Mucosa of descending colon (tissue), 3 donors: Measurements from ENCODE around the gene KMT5B. TPM values are rescaled to one million over a fixed set of nuclear protein-coding genes. Genes with fewer than 3 reads are reported as not detected.

ENCODE experiments used
- ATAC-seq: fragments of 200-7000 bp; cut with Tn5 transposase; one replicate; pipeline ENCODE4 v1.9.1; 2020; ENCODE audit warnings: mild to moderate bottlenecking, moderate library complexity
- DNase-seq, 3 donors: peaks; one replicate each; pipeline ENCODE4 v3.0.0-alpha.2; 2020
- H3K36me3 ChIP-seq: fragments of 200-600 bp; one replicate; pipeline ENCODE4 v1.8.0; 2021; ENCODE audit warnings: low read depth, mild to moderate bottlenecking
- H3K4me1 ChIP-seq: fragments of 200-600 bp; one replicate; pipeline ENCODE4 v1.8.0; 2021; ENCODE audit warnings: low read depth, mild to moderate bottlenecking
- H3K4me3 ChIP-seq: fragments of 200-600 bp; one replicate; pipeline ENCODE4 v1.8.0; 2021; ENCODE audit warnings: mild to moderate bottlenecking
- H3K9me3 ChIP-seq: fragments of 200-600 bp; one replicate; pipeline ENCODE4 v1.8.0; 2021; ENCODE audit warnings: mild to moderate bottlenecking
- intact Hi-C, 2 donors: fragments of 100-400 bp; cut with DNase I in 1 of 2; cut with micrococcal nuclease in 1 of 2; formaldehyde crosslinking; loops; one replicate each; pipeline versions ENCODE4 v1.11.0 to v1.11.1; 2022; cut with DNase I, micrococcal nuclease
- total RNA-seq, 3 donors: library from RNA; stranded (reverse); fragmentation: NEBNext Ultra II Directional in 2 of 3; extraction: Animal tissue kit (Norgen Biotek cat#: 25700) in 2 of 3; gene quantifications; one replicate each; pipeline versions ENCODE4 v1.2.1 to v1.2.4, GENCODE V29; 2021 to 2023
- TF ChIP-seq, protein P1 (sequence below): fragments of 200-600 bp; IDR thresholded peaks from one replicate; pipeline ENCODE4 v1.8.0; 2022; ENCODE audit warnings: antibody characterized with exemption, mild to moderate bottlenecking
- donor health status: DM: no; HTN: no; CAD: no; lungs with moderate emphysema.
- donor health status: DM: no; HTN: no; CAD: no.
- donor health status: DM: no; HTN: yes; CAD: no.

The KMT5B gene
- total RNA-seq, 3 donors from 2014 or later: 56.4 to 71.3 (median 65.1) TPM

DNA sequence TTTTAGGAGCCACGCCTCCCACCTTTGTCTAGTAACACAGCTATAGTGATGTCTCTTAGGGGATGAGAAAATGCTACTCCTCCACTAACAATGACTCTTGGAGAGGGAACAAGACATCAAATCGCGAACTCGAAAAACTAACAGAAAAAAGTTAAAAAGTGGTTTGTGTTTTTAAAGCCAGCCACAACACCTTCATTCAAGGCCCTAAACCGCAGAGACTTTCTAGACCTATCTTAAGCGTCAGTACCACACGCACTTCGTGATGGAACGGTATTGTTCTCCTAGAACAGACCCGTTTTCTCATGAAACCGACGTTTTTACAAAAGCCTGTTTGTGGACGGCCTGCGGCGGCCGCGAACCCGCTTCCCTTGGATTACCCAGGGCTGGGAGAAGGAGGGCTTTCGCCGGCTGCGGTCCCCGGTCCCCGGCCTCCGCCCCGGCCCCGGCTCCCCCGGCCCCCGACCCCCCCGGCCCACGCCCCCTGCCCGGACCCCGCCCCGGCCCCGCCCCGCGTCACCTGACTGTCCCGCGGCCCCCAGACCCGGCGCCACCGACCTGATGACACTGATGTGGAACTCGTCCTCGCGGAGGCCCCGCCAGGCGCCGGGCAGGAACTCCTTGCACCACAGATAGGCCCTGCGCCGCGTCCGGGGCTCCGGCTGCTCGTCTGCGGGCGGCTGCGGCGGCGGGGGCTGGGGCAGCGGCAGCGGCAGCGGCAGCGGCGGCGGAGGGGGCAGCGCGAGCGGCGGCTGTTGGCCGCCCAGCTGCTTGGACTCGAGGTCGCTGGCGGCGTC, 92.6 kb downstream of the KMT5B start:
- Histone ChIP-seq H3K9me3 (no peaks in the 10 kb centered on the region), H3K4me3 (peak overlapping the region; percentile 72), H3K4me1 (peaks cover 42% of the 10 kb centered on the region), H3K36me3 (no peaks in the 10 kb centered on the region)
- no peak for ATAC-seq
- TF ChIP-seq, protein P1, sequence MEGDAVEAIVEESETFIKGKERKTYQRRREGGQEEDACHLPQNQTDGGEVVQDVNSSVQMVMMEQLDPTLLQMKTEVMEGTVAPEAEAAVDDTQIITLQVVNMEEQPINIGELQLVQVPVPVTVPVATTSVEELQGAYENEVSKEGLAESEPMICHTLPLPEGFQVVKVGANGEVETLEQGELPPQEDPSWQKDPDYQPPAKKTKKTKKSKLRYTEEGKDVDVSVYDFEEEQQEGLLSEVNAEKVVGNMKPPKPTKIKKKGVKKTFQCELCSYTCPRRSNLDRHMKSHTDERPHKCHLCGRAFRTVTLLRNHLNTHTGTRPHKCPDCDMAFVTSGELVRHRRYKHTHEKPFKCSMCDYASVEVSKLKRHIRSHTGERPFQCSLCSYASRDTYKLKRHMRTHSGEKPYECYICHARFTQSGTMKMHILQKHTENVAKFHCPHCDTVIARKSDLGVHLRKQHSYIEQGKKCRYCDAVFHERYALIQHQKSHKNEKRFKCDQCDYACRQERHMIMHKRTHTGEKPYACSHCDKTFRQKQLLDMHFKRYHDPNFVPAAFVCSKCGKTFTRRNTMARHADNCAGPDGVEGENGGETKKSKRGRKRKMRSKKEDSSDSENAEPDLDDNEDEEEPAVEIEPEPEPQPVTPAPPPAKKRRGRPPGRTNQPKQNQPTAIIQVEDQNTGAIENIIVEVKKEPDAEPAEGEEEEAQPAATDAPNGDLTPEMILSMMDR: no peak
- intact Hi-C loops: no loop called here
- DNase-seq: peak; percentile 64 to 81 (median 75)

DNA sequence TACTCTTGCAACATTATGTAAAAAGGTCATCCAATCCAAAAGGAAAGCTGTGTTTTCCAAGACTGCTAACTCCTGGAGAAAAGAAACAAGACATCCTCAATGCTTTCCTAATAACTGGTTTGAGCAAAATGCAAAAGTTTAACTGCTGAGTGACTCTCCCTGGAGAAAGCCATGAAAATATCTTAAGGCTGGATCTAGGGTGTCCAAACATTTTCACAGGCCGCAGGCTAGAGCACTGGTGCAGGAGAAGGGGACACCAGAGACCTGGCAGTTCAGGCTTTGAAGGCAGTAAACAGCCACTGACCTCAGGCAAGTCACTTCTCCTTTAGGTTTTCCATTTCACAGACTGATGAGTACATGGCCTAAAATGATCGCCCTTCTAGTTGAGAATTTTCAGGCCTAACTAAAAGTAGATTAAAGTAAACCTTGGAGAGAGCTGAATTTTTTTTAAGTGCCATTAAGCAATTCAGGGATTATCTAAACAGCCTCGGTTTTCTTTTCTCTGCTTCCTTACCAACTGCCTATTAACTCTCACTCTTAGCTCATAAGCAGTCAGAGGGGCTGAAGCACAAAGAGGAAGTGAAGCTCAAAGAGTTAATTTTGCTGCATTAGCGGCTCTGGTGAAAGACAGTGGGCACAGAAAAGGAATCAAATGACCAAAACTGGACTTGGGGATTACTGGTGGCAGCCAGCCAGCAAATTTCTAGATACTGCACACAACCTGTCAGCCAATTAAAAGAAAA, 94.2 kb downstream of the KMT5B start:
- H3K36me3 ChIP-seq: no peaks in the 10 kb centered on the region
- H3K4me1 ChIP-seq: peaks cover 39% of the 10 kb centered on the region
- TF ChIP-seq, protein P1: no peak
- H3K9me3 ChIP-seq: no peaks in the 10 kb centered on the region
- DNase-seq (peak in 2 of 3 donors; percentile 20 to 59), ATAC-seq (no peak)
- intact Hi-C loops: no loop called here
- H3K4me3 ChIP-seq: no peak overlapping the region

DNA sequence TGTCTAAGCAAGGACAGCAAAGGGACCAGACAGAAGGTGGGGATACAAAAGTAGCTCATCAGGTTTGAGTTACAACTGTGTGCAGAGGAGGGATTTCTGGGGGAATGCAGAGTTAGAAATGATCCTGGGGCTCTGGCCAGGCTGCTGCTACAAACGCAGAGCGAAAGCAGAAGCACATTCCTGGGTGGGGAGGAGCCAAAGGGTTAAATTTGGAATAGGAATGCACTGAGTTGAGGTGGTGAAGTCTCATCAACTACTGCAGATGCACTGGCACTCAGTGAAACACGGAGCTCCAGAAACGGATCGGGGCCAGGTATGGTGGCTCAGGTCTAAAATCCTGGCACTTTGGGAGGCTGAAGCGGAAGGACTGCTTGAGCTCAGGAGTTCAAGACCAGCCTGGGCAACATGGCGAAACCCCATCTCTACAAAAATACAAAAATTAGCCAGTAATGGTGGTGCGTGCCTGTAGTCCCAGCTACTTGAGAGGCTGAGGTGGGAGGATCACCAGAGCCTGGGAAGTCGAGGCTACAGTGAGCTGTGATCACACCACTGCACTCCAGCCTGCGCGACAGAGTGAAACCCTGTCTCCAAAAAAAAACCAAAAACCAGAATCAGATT, 95.1 kb downstream of the KMT5B start:
- TF ChIP-seq, protein P1: no peak
- Histone ChIP-seq H3K4me1 (peaks cover 35% of the 10 kb centered on the region), H3K9me3 (no peaks in the 10 kb centered on the region), H3K36me3 (no peaks in the 10 kb centered on the region), H3K4me3 (no peak overlapping the region)
- intact Hi-C loops: no loop called here
- peak in 1 of 3 donors; percentile 37 for DNase-seq
- no peak for ATAC-seq

GRCh38 chr11:68116974-68117373, 96.1 kb downstream of the KMT5B start:
- H3K9me3 ChIP-seq: no peaks in the 10 kb centered on the region
- DNase-seq (no peak), ATAC-seq (no peak)
- H3K4me1 ChIP-seq: peaks cover 28% of the 10 kb centered on the region
- intact Hi-C loops: no loop called here
- no peaks in the 10 kb centered on the region for H3K36me3 ChIP-seq
- H3K4me3 ChIP-seq: no peak overlapping the region
- TF ChIP-seq, protein P1: no peak

DNA sequence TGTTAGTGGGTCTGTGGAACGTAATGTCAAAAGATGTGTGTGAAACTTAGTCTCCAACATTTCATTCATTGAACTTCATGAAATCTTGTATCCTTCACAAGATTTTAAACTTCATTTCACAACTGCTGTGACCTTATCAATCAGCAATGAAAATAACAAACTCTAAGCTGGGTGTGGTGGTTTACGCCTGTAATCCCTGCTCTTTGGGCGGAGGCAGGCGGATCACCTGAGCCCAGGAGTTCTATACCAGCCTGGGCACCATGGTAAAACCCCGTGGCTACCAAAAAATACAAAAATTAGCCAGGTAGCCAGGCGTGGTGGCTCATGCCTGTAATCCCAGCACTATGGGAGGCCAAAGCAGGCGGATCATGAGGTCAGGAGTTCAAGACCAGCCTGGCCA, 97.0 kb downstream of the KMT5B start:
- ATAC-seq (peak; percentile 72), DNase-seq (peak in 2 of 3 donors; percentile 48 to 58)
- Histone ChIP-seq H3K4me1 (peaks cover 26% of the 10 kb centered on the region), H3K36me3 (no peaks in the 10 kb centered on the region), H3K4me3 (no peak overlapping the region), H3K9me3 (no peaks in the 10 kb centered on the region)
- TF ChIP-seq, protein P1: no peak
- intact Hi-C loops: no loop called here
